GM13977 (cell line): Measurements from ENCODE around the gene GPR180.

ENCODE experiments used
- DNase-seq: peaks from one replicate; pipeline ENCODE4 v3.0.0; 2012; ENCODE audit warnings: low spot score
- in situ Hi-C: fragments of 300-500 bp; cut with MboI; formaldehyde crosslinking; loops from one replicate; pipeline ENCODE4 v1.12.0; 2022; ENCODE audit warnings: low sequenced_read_pairs, low pct_unique_long_range_greater_than_20kb, mixed read lengths, inconsistent platforms; ENCODE audit not compliant: unreplicated experiment
- TF ChIP-seq, protein P1 (sequence below): IDR thresholded peaks from 2 replicates; pipeline ENCODE4 v1.5.1; 2012; ENCODE audit warnings: mild to moderate bottlenecking, control low read depth; ENCODE audit not compliant: insufficient read depth; ENCODE audit errors: extremely low read depth, missing control alignments

GPR180 gene

DNA sequence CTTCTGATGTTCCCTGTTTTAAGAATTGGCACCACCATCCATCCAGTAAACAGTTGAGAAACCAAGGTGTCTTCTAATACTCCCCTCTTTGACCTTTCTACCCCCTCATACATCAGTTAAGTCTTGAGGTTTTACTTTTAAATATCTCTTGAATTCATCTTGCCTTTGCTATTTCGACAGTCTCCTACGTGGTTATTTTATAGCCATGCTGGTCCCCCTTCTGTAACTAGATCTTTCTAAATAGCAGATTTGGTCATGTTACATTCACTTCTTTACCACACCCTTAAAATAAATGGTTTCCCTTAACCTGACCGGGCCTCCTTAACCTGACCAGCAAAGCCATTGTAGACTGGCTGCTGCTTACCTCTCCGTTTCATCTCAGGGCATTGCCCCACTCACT is 5.4 kb downstream of the GPR180 start:
- in situ Hi-C loops, result no loop called here
- TF ChIP-seq, protein P1, sequence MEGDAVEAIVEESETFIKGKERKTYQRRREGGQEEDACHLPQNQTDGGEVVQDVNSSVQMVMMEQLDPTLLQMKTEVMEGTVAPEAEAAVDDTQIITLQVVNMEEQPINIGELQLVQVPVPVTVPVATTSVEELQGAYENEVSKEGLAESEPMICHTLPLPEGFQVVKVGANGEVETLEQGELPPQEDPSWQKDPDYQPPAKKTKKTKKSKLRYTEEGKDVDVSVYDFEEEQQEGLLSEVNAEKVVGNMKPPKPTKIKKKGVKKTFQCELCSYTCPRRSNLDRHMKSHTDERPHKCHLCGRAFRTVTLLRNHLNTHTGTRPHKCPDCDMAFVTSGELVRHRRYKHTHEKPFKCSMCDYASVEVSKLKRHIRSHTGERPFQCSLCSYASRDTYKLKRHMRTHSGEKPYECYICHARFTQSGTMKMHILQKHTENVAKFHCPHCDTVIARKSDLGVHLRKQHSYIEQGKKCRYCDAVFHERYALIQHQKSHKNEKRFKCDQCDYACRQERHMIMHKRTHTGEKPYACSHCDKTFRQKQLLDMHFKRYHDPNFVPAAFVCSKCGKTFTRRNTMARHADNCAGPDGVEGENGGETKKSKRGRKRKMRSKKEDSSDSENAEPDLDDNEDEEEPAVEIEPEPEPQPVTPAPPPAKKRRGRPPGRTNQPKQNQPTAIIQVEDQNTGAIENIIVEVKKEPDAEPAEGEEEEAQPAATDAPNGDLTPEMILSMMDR, result no peak
- DNase-seq, result no peak

DNA sequence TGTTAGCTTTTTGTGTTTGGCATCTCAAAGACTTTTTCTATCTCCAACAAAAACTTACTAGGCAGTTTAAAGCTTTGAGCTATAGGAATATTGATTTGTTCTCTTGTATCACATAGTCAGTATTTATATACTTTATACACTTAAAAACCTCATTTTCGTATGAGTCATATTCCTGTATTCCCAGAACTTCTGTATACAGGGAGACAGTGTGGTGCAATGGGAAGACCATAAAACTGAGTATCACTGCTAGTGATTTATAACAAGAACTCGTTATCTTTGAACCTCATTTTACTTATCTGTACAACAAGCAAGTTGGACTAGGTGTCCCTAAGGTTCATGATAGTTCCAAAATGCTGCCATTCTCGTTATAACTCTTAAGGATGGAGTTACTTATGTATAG is 6.3 kb downstream of the GPR180 start:
- DNase-seq, result no peak
- TF ChIP-seq, protein P1, result no peak
- in situ Hi-C loops, result no loop called here

DNA sequence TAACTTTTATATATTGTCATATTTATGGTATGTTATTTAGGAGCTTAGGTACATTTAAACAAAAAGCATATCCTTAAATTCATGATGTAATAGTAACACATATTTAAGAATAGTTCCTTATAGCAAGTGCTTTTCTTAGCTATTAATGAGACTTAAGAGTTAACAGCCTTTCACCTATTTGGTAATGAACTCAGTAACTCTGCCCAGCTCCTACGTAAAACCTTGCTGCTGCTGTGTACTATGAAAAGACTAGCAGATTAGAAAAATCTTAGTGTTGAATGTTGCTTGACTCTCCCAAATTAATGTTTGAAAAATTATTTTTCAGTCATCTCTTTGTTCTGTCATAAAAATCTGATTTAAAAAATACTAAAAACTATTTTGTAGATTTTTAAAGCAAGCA is 6.9 kb downstream of the GPR180 start:
- no peak for DNase-seq
- TF ChIP-seq, protein P1, result no peak
- in situ Hi-C loops, result no loop called here

DNA sequence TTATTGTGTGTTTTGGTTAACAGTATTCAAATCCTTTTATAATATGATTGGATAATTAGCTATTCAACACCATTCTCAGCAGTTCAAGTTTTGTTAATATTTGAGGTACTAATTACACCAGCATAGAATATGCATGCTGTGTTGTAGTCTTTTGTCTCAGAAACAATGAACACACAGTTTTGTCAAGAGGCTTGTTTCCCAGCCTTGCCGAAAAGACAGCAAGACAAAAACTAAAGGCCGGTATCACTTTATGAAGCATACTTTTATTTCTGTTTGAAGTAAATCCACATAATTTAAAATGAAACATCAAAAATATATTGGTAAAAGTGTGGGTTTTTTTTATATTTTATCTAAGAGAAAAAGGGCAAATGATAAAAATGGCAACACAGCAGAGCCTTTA is 7.5 kb downstream of the GPR180 start:
- in situ Hi-C loops, result no loop called here
- TF ChIP-seq, protein P1, result no peak
- no peak for DNase-seq

DNA sequence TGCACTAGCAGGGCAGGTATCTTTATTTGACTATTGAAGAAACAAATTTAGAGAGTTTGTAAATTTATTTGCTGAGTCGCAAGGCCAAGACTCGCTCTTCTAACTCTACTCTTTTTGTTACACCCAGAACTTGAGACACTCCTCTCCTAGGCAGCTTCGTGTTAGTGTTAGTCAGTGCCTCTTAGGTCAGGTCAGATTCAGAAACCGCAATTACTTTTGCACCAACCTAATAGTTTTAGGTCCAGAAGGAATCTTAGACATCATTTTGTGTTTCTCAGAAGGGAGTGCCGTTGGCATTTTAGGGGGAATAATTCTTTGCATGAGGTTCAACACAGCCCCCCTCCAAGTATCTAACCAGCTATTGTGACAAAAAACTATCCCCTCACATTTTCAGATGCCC is 8.8 kb downstream of the GPR180 start:
- TF ChIP-seq, protein P1, result no peak
- no peak for DNase-seq
- in situ Hi-C loops, result loop anchor here (10.0 kb wide), 1 partner anchor 176 kb away; no protein-coding TSS in a partner anchor

DNA sequence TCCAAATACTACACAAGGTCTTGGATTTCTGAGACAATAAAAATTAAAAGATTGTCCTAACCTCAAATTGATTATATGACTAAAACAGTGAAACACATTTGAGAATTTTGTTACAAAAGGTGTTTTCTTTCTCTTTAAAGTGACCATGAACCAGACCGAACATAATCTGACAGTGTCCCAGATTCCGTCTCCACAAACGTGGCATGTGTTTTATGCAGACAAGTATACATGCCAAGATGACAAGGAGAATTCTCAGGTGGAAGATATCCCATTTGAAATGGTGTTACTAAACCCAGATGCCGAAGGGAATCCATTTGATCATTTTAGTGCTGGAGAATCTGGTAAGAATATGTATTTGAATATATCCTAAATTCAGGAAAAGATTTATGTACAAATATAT is 10.4 kb downstream of the GPR180 start:
- DNase-seq, result no peak
- in situ Hi-C loops, result loop anchor here (10.0 kb wide), 1 partner anchor 177 kb away; no protein-coding TSS in a partner anchor
- TF ChIP-seq, protein P1, result no peak

DNA sequence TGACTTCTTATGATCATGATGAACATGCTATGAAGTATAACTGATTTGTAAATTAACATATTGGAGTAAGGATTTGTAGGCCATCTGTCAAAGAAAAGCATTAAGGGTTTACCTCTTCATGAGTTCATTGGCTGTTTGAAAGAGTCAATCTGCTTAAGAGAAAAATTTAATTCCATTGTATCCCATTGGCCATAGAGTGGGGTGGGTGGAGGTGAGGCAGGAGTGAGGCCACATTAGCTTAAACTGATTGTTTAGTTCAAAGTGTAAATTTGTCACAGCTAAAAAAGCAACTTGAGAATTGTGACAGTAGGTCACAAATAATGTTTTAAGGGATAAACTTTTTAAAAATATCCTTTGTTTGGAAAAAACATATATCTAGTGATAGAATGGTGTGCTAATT is 11.4 kb downstream of the GPR180 start:
- TF ChIP-seq, protein P1, result no peak
- DNase-seq, result no peak
- in situ Hi-C loops, result loop anchor here (10.0 kb wide), 1 partner anchor 178 kb away; no protein-coding TSS in a partner anchor
